Lower leg skin (tissue), 3 donors: ENCODE measurements around the gene FUT6.

Source experiments
- CTCF ChIP-seq, 3 donors: fragments of 450-650 bp; IDR thresholded peaks; one replicate each; pipeline ENCODE4 v1.5.1; 2016; ENCODE audit warnings: antibody characterized with exemption in 3 of 3, mild to moderate bottlenecking in 3 of 3, moderate library complexity in 2 of 3
- POLR2A ChIP-seq, 2 donors: fragments of 450-650 bp; IDR thresholded peaks; one replicate each; pipeline ENCODE4 v1.6.1; 2016 to 2017; ENCODE audit warnings: antibody characterized with exemption in 2 of 2, mild to moderate bottlenecking in 1 of 2, moderate library complexity in 1 of 2

GRCh38 chr19:5880604-5881078 is 41.1 kb upstream of the FUT6 start:
- TF ChIP-seq POLR2A (IDR thresholded peaks at IDR 0.05): no peak
- TF ChIP-seq CTCF (IDR thresholded peaks at IDR 0.05): no peak
